ENCODE measurements around the gene RET.

- TF ChIP-seq CTCF (IDR thresholded peaks at IDR 0.05): no peak
- TF ChIP-seq EP300 (IDR thresholded peaks at IDR 0.05): no peak
- no peak for TF ChIP-seq POLR2AphosphoS5 (IDR thresholded peaks at IDR 0.05)
- TF ChIP-seq POLR2A (IDR thresholded peaks at IDR 0.05): no peak
Observed at GRCh38 chr10:43135064-43135463, 58.2 kb downstream of the RET start.
